ENCODE results near the gene DLGAP4. TPM values are rescaled to one million over a fixed set of nuclear protein-coding genes. Genes with fewer than 3 reads are reported as not detected.

DLGAP4 gene
- total RNA-seq, 1 donor from 2014 or later, result 31.5 TPM

DNA sequence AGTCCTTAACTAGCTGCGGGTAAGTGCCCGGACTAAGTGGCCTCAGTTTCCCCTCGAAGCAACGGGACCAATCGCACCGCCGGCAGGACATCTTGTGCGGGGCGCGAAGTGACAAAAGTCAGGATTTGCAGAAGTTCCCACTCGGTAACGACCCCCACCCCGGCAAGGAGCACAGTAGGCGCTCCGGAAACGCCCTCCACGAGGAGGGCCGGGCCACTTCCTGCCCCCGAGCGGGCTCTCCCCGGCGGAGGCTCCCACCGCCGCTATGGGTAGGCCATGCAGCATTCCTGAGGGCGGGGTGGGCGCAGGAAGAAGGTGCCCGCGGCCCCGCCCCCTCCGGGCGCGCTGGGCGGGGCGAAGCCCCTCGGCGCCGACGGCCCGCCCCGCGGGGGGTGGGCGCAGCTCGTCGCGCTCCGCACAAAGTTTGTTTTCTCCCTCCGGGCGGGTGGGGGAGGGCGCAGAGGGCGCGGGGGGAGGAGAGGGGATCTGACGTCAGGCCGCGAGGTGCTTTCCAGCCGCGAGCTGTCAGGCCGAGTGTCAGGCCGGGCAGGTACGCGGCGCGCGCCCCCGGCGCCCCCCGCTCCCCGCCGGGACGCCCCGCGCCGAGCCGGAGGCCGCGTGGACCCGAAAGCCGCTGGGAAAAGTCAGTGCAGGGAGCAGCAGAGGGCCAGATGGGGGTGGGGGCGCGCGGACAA, 267.1 kb downstream of the DLGAP4 start, which contains the start of gene TGIF2:
TGIF2 (plus strand) TSS at position 495 of the 695 bp plus-strand sequence. CDS start 5,178 bp downstream, outside the sequence.
- peak; percentile 78 for ATAC-seq

DNA sequence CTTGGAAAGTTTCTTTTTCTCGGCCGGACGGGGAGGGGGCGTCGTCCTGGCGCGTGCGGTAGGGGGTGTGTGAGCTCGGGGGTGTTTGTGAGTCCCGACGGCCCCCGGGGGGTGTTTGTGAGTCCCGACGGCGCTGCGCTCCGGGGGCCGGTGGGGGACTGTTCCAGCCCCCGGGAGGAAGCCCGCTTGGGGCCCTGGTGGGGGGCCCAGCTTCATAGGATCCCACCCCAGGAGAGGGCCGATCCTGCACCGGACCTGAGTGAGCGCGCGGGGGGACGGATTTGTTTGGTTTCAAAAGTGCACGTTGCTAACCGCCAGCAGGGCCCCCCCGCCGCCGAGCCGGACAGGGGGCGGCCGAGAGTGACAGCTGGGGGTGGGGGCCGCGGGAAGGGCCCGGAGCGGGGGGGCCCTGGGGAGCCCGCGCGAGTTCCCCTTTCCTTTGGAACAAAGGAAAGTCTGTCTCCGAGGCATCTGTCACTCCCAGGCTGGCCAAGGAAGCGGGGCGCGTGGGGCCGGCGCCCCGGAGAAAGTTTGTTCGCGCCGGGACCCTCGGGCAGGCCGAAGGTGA, 267.7 kb downstream of the DLGAP4 start:
- peak; percentile 23 for ATAC-seq

DNA sequence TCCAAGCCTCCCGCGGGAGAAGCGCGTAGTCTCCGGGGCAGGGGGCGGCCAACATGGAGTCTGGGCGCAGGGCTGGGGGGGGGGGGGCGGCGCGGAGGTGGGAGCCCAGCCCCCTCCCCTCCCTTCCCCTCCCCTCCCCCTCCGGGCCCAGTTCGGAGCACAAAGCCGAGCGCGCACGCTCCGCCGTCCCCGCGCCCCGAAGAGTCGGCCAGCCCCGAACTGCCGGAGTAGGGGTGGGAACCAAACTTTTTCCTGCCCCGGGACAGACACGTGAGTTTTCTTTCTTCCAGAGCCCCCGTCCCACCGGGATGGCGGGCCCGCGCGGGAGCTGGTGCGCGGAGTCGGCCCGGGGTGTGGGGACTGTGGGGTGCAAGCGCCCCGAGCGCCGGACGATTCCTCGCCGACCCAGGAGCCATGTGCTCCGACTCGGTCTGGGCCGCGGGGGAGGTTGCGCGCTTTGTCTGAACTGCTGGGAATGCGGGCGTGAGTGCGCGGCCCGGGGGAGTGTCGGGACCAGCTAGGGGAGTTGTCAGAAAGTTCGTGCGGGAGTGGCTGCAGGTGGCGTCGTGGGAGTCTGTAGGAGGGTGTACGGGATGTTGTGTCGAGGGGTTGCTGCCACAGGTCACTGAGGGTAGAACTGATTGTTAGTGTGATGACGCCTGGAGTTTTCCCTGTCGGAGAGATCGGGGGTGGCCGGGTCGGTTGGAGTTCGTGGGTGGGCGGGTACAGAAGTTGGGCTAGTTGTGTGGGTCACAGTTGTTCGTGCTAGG, 268.4 kb downstream of the DLGAP4 start:
- peak; percentile 36 for ATAC-seq

DNA sequence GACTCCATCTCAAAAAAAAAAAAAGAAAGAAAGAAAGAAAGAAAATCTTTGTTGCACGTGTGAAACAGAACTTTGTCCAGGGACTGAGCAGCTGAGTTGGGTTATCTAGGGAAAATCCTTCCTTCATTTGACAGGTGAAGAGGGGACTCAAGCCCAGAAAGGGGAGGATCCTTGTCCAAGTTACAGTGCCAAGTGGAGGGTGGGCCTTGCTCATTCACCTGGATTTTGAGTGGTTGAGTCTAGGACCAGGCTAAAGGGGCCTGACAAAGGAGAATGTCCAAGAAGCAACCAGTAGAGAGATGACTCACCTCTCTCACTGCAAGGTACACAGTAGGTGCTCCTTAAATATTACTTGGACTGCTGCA, 269.9 kb downstream of the DLGAP4 start:
- no peak for ATAC-seq

Other genes with a start within 250 kb of the DLGAP4 start
- 95.6 TPM for gene EPB41L1, start 151.6 kb upstream of the DLGAP4 start, total RNA-seq
- gene AAR2, start 69.9 kb upstream of the DLGAP4 start, total RNA-seq, result 13.3 TPM
- 28.8 TPM for gene MYL9, start 235.2 kb downstream of the DLGAP4 start, total RNA-seq

Measured in esophagus mucosa (tissue), 1 donor.